HG03095 (cell line): Measurements from ENCODE around the gene ULK4.
"Not testable (repeated sequence)": the region's sequence is repeated elsewhere in the genome, so short reads cannot be mapped to it uniquely, and the experiment has no call there.

Experiments
- ATAC-seq: cut with Tn5 transposase; IDR thresholded peaks from one replicate; pipeline ENCODE4 v1.9.1; 2021; ENCODE audit warnings: moderate library complexity; ENCODE audit not compliant: unreplicated experiment

The ULK4 gene

GRCh38 chr3:41961751-41962679 lies at the start of gene ULK4:
TSS of gene ULK4 (minus strand) at chr3:41962103. CDS start at chr3:41954759, 7,344 bp downstream.
- ATAC-seq: peak; percentile 94

DNA sequence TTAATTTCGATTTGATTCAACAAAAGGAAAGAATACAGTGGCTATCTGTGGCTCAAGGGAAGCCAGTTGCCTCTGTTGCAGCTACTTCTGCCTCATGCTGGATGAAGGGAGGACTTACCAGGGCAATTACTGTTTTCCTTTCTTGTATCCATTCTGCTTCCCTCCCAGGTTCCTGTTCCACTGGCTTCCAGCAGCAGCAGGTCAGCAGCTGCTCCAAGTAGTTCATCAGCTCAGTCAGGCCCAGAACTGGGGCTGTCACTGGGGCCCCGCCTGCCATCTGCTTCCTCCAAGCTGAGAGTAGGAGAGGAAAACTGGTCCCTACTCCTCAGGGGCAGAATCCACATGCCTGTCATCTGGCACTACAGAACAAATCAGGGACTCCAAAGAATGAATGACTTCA lies 48.6 kb upstream of the ULK4 start:
- no peak for ATAC-seq

GRCh38 chr3:42009456-42009855 lies 47.6 kb upstream of the ULK4 start:
- no peak for ATAC-seq

GRCh38 chr3:42007785-42008184 lies 45.9 kb upstream of the ULK4 start:
- no peak for ATAC-seq

DNA sequence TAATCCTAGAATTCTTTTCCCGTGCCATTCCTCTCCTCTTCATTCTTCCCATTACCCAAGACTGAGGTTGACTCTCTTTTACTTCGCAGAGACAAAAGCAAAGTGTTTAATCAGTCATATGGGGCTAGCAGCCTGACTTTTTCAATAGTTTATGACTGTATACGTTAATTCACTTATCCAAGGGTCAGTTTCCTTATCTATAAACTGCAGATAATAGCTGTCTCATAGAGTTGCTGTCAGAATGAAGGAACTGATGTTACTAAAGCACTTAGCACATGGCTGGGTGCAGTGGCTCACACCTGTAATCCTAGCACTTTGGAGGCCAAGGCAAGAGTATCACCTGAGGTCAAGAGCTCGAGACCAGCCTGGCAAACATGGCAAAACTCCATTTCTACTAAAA lies 43.5 kb upstream of the ULK4 start:
- no peak for ATAC-seq

- no peak for ATAC-seq
Observed at GRCh38 chr3:42002790-42003189, 40.9 kb upstream of the ULK4 start.

DNA sequence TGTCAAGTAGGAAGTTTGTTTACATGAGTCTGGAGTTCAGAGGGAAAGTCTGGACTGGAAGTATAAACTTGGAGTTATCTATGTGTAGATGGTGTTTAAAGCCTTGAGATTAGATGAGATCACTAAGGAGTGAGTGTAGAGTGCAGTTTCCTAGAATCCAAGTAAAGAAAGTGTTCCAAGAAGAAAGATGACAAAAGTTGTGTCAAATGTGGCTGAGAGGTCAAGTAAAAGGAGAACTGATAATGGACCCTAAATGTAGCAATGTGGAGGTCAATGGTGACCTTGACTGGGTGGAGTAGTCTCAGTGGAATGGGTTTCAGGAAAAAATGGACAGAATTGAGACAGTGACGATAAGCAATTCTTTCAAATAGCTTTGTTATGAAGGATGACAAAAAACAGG lies 39.9 kb upstream of the ULK4 start:
- ATAC-seq: no peak

- ATAC-seq: no peak
Observed at GRCh38 chr3:41999909-42000308, 38.0 kb upstream of the ULK4 start.

GRCh38 chr3:41997702-41998550 lies 36.0 kb upstream of the ULK4 start:
- no peak for ATAC-seq

GRCh38 chr3:41991437-41991836 lies 29.5 kb upstream of the ULK4 start:
- no peak for ATAC-seq

- no peak for ATAC-seq
Observed at GRCh38 chr3:41989518-41989917, 27.6 kb upstream of the ULK4 start.

- ATAC-seq: no peak
Observed at GRCh38 chr3:41987627-41988026, 25.7 kb upstream of the ULK4 start.

GRCh38 chr3:41986561-41986960 lies 24.7 kb upstream of the ULK4 start:
- no peak for ATAC-seq

DNA sequence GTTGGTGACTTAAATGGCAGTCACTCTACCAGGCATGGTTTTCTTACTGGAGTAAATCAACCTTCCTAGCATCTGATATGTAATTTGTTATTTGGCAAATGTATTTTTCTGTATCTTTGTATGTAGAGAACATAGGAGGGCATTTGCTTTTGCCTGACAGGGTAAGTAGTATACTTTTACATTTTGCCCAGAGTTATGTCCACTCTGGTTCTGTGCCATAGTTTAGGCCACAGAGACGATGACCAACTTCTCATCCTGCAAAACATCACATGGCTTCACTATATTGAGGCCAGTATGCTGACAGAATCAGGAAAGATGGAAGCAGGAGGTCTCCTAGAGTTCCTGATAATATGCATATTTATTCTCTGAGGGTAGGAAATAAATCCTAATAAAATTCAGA lies 23.1 kb upstream of the ULK4 start:
- ATAC-seq: no peak

DNA sequence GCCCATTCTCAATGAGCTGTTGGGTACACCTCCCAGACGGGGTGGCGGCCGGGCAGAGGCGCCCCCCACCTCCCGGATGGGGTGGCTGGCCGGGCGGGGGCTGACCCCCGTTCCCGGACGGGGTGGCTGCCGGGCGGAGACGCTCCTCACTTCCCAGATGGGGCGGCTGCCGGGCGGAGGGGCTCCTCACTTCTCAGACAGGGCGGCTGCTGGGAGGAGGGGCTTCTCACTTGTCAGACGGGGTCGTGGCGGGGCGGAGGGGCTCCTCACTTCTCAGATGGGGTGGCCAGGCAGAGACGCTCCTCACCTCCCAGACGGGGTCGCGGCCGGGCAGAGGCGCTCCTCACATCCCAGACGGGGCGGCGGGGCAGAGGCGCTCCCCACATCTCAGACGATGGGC lies 21.2 kb upstream of the ULK4 start:
- not testable (repeated sequence) for ATAC-seq

- not testable (repeated sequence) for ATAC-seq
Observed at GRCh38 chr3:41977401-41977800, 15.5 kb upstream of the ULK4 start.

- ATAC-seq: no peak
Observed at GRCh38 chr3:41975416-41976103, 13.7 kb upstream of the ULK4 start.

DNA sequence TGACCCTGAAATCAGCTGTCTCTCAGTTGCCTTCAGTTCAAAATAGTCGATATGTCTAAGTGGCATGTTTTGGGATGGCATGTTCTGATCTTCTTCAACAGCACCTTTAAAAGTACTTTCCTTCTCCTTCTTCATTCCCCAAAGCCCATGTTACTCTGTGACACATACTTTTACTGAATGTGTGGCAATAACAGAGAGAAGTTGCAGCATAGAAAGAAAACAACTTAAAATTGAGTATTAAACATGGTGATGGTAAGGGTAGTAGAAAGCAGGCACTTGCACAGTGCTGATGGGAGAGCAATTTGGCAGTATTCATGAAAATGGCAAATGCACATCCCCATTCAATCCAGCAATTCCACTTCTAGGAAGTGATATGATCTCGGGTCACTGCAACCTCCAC lies 12.3 kb upstream of the ULK4 start:
- no peak for ATAC-seq

DNA sequence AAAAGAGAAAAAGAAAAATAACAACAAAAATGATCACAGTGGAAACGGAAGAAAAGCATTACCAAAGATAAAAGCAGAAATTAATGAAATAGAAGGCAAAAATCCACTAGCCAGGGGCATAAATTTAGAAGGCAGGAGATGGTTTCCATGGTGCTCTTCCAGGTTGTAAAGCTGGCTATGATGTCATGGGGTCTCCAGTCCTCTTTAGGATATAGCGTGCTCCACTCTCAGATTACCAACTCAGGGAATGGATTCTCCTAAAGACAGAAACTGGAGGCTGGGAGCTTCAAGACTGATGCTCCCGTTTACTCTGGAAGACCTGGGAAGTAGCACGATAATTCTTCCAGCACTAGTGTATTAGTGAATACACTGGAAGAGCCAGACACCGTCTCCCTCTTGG lies 10.9 kb upstream of the ULK4 start:
- ATAC-seq: no peak

DNA sequence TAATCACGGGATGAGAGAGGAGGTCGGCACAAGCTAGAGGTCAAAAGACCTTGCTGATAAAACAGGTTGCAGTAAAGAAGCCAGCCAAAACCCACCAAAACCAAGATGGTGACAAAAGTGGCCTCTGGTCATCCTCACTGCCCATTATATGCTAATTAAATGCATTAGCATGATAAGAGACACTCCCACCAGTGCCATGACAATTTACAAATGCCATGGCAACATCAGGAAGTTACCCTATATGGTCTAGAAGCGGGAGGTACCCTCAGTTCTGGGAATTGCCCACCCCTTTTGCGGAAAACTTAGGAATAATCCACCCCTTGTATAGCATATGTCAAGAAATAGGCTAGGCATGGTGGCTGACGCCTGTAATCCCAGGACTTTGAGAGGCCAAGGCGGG lies 4.3 kb upstream of the ULK4 start:
- ATAC-seq: no peak

GRCh38 chr3:41963823-41964222 lies 1.9 kb upstream of the ULK4 start:
- ATAC-seq: no peak
